Measurements from ENCODE around the gene PIAS2. TPM values are rescaled to one million over a fixed set of nuclear protein-coding genes. Genes with fewer than 3 reads are reported as not detected.

Gene PIAS2
- total and polyA plus RNA-seq, 2 of the 13 experiments (the other 11 are each of a cell fraction or from before 2014, with no cell fraction given), result 12.2 to 12.7 TPM

GRCh38 chr18:46768166-46768921, 149.0 kb downstream of the PIAS2 start:
- WGBS (ENCODE audit: low lambda C conversion rate), result 0% methylated on average over 3 of the region's 9 CpGs
- in situ Hi-C loops (cut with HindIII; ENCODE audit: extremely low pct_ligation_motif_present, low pct_unique_long_range_greater_than_20kb), result no loop called here
- H3K36me3 ChIP-seq (replicated peaks in 1 of 2; ENCODE audit: control insufficient read depth in 1 of 2, insufficient read depth in 2 of 2, low read length in 2 of 2), result no peaks in the 10 kb centered on the region
- H3K4me3 ChIP-seq (replicated peaks in 1 of 3; ENCODE audit: insufficient read depth in 1 of 3, low read depth in 2 of 3, low read length in 3 of 3), result no peak overlapping the region
- intact Hi-C loops (cut with micrococcal nuclease; ENCODE audit: unreplicated experiment), result no loop called here
- H3K4me1 ChIP-seq (ENCODE audit: insufficient read depth, low read length), result no peaks in the 10 kb centered on the region
- no peaks in the 10 kb centered on the region for H3K9me3 ChIP-seq (ENCODE audit: low read length)
- ChIA-PET POLR2A (no interaction called here), CTCF (ENCODE audit: low intra/inter-chr PET ratio, low total read pairs) (no interaction called here)
- 0 out of 5 replicates have a peak, but pooled peaks cover 2% of the 10 kb centered on the region in 2 experiments for H3K27me3 ChIP-seq (ENCODE audit: control insufficient read depth in 1 of 2, insufficient read depth in 2 of 2, low read length in 2 of 2)
- H3K79me2 ChIP-seq (ENCODE audit: insufficient read depth, low read length), result no peaks in the 10 kb centered on the region
- no TSS peak for BruUV-seq (replicated peaks)
- FAIRE-seq (no peak), ATAC-seq (no peak; the same call in 2 of the 3 replicates), DNase-seq (ENCODE audit: low spot score) (no peak)
- no peak overlapping the region for H2AFZ ChIP-seq (ENCODE audit: low read length)
- TF ChIP-seq ZNF878 (CRISPR knock-in tag; IDR thresholded peaks at IDR 0.05) (no peak), REPIN1 (CRISPR knock-in tag; IDR thresholded peaks at IDR 0.05; ENCODE audit: borderline replicate concordance, low read depth) (no peak), MTA1 (CRISPR knock-in tag; IDR thresholded peaks at IDR 0.05; ENCODE audit: borderline replicate concordance) (no peak), PAWR (CRISPR knock-in tag; IDR thresholded peaks at IDR 0.05; ENCODE audit: borderline replicate concordance) (no peak), PRDM4 (CRISPR knock-in tag; IDR thresholded peaks at IDR 0.05; ENCODE audit: borderline replicate concordance) (no peak), ZNF30 (CRISPR knock-in tag; IDR thresholded peaks at IDR 0.05) (no peak), RERE (CRISPR knock-in tag; IDR thresholded peaks at IDR 0.05; ENCODE audit: low read depth) (no peak), JARID2 (CRISPR knock-in tag; IDR thresholded peaks at IDR 0.05; ENCODE audit: insufficient replicate concordance) (no peak), MXD3 (CRISPR knock-in tag; IDR thresholded peaks at IDR 0.05) (no peak), ZNF180 (CRISPR knock-in tag; IDR thresholded peaks at IDR 0.05; ENCODE audit: borderline replicate concordance, low read depth) (no peak)
- H3K27ac ChIP-seq (ENCODE audit: extremely low read length, insufficient read depth, low read length), result no peak overlapping the region
- H3K4me2 ChIP-seq (ENCODE audit: low read depth, low read length), result no peak overlapping the region
- no peaks in the 10 kb centered on the region for H4K20me1 ChIP-seq (ENCODE audit: insufficient read depth, low read length)
- no peak overlapping the region for H3K9ac ChIP-seq (ENCODE audit: insufficient read depth, low read depth, low read length)
